K562 (cell line): ENCODE data around the gene TSEN54. TPM values are rescaled to one million over a fixed set of nuclear protein-coding genes. Genes with fewer than 3 reads are reported as not detected.

Source experiments
- CBX1 ChIP-seq: sonication (generic); IDR thresholded peaks from 2 replicates; pipeline ENCODE4 v1.6.1; 2016; ENCODE audit warnings: antibody characterized with exemption, low read depth, mild to moderate bottlenecking
- CHD1 ChIP-seq: fragments of 200-600 bp; sonication (generic); IDR thresholded peaks from one replicate; pipeline ENCODE4 v1.6.1; 2012; ENCODE audit warnings: mild to moderate bottlenecking, moderate library complexity, low read length, inconsistent platforms
- DNMT1 ChIP-seq: fragments of 450-650 bp; IDR thresholded peaks from 2 replicates; pipeline ENCODE4 v1.6.1; 2016; ENCODE audit warnings: antibody characterized with exemption, mild to moderate bottlenecking
- ETV6 ChIP-seq, 3 experiments: fragments of 150-350 bp in 1 of 3; sonication (generic) in 1 of 3; formaldehyde crosslinking in 1 of 3; IDR thresholded peaks; 2 replicates each; pipeline versions ENCODE4 v1.6.1 to v1.8.0; 2014 to 2022; ENCODE audit warnings: borderline replicate concordance in 2 of 3, low read depth in 2 of 3, antibody characterized with exemption in 1 of 3, low read length in 1 of 3, mild to moderate bottlenecking in 1 of 3, missing genetic modification reagents in 1 of 3
- MAFK ChIP-seq: IDR thresholded peaks from 2 replicates; pipeline ENCODE4 v1.6.1; 2011; ENCODE audit warnings: low read length, improper control_type of control experiment
- NKRF ChIP-seq: fragments of 450-650 bp; IDR thresholded peaks from 2 replicates; pipeline ENCODE4 v1.6.1; 2016; ENCODE audit warnings: borderline replicate concordance
- NR2C2 ChIP-seq, 2 experiments: fragments of 200-800 bp in 1 of 2; sonication (Bioruptor generic) in 1 of 2; sonication (generic) in 1 of 2; formaldehyde crosslinking in 1 of 2; IDR thresholded peaks; 2 replicates each; pipeline versions ENCODE4 v1.6.1 to v1.8.0; 2016 to 2022; ENCODE audit warnings: mild to moderate bottlenecking in 1 of 2, missing compliant biosample characterization in 1 of 2, missing genetic modification characterization in 1 of 2, missing genetic modification reagents in 1 of 2
- NRF1 ChIP-seq, 2 experiments: fragments of 450-650 bp; IDR thresholded peaks in 1 of 2; conservative IDR thresholded peaks in 1 of 2; 2 replicates each; pipeline ENCODE4 v1.6.1; 2014; ENCODE audit warnings: mild to moderate bottlenecking in 2 of 2
- SLC30A9 ChIP-seq: fragments of 250-450 bp; sonication (Bioruptor Pico); IDR thresholded peaks from 2 replicates; pipeline ENCODE4 v1.8.0; 2022; ENCODE audit warnings: mild to moderate bottlenecking, moderate library complexity
- SMAD1 ChIP-seq: fragments of 150-350 bp; IDR thresholded peaks from 2 replicates; pipeline ENCODE4 v1.6.1; 2014; ENCODE audit warnings: low read length, low read depth; ENCODE audit not compliant: partially characterized antibody
- SMARCA4 ChIP-seq: fragments of 450-650 bp; IDR thresholded peaks from 2 replicates; pipeline ENCODE4 v1.6.1; 2016
- ZBTB5 ChIP-seq: fragments of 450-650 bp; IDR thresholded peaks from 2 replicates; pipeline ENCODE4 v1.6.1; 2017; ENCODE audit warnings: antibody characterized with exemption
- ZNF282 ChIP-seq: sonication (generic); formaldehyde crosslinking; IDR thresholded peaks from 2 replicates; pipeline ENCODE4 v1.8.1; 2023; ENCODE audit warnings: missing genetic modification reagents
- ZNF644 ChIP-seq: fragments of 200-800 bp; sonication (Bioruptor generic); IDR thresholded peaks from 2 replicates; pipeline ENCODE4 v1.6.1; 2016; ENCODE audit warnings: low read depth, missing genetic modification characterization, missing compliant biosample characterization
- polyA plus RNA-seq, 8 experiments: library from polyadenylated mRNA; depleted of rRNA in 4 of 8; stranded (reverse) in 5 of 8; unstranded in 3 of 8; fragments of >200 nt; fragmentation: Nextera tagmentation in 2 of 8; fragmentation: Illumina TruSeq in 1 of 8; extraction: Ambion mirVana in 2 of 8; extraction: Trizol in 1 of 8; gene quantifications; 2 replicates each; pipeline versions ENCODE4 v1.2.1 to v1.2.3, GENCODE V29; 2011 to 2014; ENCODE audit warnings: inconsistent platforms in 1 of 8, missing spikeins in 1 of 8
- total RNA-seq, 7 experiments: library from RNA; depleted of rRNA in 6 of 7; stranded (reverse); fragments of >200 nt in 6 of 7; fragmentation: Illumina TruSeq in 2 of 7; extraction: Trizol in 2 of 7; gene quantifications; 2 replicates each; pipeline versions ENCODE4 v1.2.1 to v1.2.3, GENCODE V29; 2011 to 2021; ENCODE audit warnings: low replicate concordance in 1 of 7
- TF ChIP-seq, protein P1 (sequence below): fragments of 450-650 bp; formaldehyde crosslinking; IDR thresholded peaks from 2 replicates; pipeline ENCODE4 v1.4.0; 2020; ENCODE audit warnings: mild to moderate bottlenecking, moderate library complexity
- TF ChIP-seq, protein P2 (sequence below): fragments of 450-650 bp; IDR thresholded peaks from 2 replicates; pipeline ENCODE4 v1.7.0; 2016; ENCODE audit warnings: borderline replicate concordance

Gene TSEN54
- total and polyA plus RNA-seq, 9 of the 15 experiments (the other 6 are each of a cell fraction or from before 2014, with no cell fraction given) = 5.9 to 64.3 (median 48.9) TPM

DNA sequence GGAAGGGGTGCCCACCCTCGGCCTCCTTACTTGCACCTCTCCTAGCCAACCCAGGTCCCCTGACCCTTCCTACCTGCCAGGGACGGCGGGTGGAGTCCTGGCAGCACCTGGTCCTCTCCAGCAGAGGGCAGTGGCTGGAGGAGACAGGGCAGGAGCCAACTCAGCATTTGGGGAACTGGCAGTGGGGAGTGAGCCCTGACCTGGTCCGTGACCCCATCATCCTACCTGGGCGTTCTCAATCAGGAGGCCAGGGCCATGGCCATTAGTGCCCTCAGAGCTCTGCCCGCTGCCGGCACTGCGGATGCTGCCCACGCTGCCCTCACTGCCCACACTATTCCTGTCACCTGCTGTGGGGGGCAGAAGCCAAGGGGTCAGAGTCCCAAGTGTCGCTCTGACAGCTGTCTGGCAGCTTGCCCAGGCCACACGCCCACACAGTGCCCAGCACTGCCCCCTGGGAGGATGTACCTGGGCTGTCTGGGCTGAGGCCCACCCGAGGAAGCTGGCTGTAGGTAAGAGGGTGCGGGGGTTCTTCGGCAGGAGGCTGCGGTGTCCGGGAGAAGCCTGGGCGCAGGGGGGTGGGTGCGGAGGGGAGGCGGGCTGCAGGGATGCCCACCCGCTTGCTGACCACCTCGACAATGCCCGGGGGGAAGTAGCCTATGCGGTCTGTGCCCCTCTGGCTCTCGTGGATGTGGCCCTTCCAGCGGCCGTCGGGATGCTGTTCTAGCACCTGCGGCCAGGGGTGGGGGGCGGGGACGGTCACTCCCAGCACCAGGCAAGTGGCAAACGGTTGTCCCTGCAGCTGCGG lies 11.8 kb upstream of the TSEN54 start (continued):
- TF ChIP-seq, protein P1, sequence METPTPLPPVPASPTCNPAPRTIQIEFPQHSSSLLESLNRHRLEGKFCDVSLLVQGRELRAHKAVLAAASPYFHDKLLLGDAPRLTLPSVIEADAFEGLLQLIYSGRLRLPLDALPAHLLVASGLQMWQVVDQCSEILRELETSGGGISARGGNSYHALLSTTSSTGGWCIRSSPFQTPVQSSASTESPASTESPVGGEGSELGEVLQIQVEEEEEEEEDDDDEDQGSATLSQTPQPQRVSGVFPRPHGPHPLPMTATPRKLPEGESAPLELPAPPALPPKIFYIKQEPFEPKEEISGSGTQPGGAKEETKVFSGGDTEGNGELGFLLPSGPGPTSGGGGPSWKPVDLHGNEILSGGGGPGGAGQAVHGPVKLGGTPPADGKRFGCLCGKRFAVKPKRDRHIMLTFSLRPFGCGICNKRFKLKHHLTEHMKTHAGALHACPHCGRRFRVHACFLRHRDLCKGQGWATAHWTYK = no peak
- TF ChIP-seq ZNF644 (no peak), NR2C2 (CRISPR knock-in tag; IDR thresholded peaks at IDR 0.05) (no peak), NR2C2 (tag; IDR thresholded peaks at IDR 0.05) (no peak), NKRF (no peak), SMAD1 (no peak), SMARCA4 (no peak), NRF1 (conservative IDR thresholded peaks at IDR 0.05 in 1 of 2, IDR thresholded peaks at IDR 0.05 in 1 of 2) (no peak), CBX1 (no peak), ZNF282 (CRISPR knock-in tag) (no peak), CHD1 (no peak), MAFK (peak; percentile 66), DNMT1 (no peak), SLC30A9 (CRISPR knock-in tag) (no peak), ETV6 (IDR thresholded peaks at IDR 0.05; ENCODE audit: borderline replicate concordance in 1 of 2, low read depth in 2 of 2, low read length in 1 of 2) (no peak), ETV6 (CRISPR knock-in tag; IDR thresholded peaks at IDR 0.05; ENCODE audit: borderline replicate concordance) (no peak), ZBTB5 (no peak)
- TF ChIP-seq, protein P2, sequence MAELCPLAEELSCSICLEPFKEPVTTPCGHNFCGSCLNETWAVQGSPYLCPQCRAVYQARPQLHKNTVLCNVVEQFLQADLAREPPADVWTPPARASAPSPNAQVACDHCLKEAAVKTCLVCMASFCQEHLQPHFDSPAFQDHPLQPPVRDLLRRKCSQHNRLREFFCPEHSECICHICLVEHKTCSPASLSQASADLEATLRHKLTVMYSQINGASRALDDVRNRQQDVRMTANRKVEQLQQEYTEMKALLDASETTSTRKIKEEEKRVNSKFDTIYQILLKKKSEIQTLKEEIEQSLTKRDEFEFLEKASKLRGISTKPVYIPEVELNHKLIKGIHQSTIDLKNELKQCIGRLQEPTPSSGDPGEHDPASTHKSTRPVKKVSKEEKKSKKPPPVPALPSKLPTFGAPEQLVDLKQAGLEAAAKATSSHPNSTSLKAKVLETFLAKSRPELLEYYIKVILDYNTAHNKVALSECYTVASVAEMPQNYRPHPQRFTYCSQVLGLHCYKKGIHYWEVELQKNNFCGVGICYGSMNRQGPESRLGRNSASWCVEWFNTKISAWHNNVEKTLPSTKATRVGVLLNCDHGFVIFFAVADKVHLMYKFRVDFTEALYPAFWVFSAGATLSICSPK = no peak
